ENCODE results near the gene MVP. TPM values are rescaled to one million over a fixed set of nuclear protein-coding genes. Genes with fewer than 3 reads are reported as not detected.
"Not testable (repeated sequence)": the region's sequence is repeated elsewhere in the genome, so short reads cannot be mapped to it uniquely, and the experiment has no call there.

The MVP gene
- total and polyA plus RNA-seq, 10 donors = 72.3 to 200 (median 152) TPM

DNA sequence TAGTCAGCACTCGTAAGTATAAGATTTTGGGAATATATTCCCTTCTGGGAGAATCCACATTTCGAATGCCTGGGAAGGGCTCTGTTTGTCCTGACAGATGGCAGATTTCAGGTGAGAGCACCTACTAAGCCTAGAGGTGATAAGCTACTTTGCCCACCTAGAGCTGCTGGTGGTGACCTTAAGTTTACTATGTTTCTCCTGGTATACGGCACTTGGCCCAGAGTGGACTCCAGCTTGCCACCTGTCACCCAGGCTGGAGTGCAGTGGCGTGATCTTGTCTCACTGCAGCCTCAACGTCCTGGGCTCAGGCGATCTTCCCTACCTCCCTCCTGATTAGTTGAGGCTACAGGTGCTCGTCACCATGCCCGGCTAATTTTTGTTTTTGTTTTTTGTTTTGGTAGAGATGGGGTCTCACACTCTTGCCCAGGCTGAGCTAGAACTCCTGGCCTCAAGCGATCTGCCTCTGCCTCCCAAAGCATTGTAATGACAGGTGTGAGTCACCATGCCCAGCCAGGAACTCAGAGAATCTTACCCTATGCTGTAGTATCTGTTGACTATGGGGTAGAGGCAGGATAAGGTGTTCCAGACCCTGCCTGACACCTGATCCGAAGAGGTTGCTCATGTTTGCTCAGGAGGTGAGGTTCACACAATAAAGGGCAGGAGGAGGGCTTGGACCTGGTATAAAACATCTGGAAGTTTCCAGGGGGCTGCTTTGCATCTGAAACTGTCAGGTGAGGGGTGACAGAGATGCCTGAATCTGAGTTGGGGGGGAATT is 42.5 kb upstream of the MVP start, which contains the start of gene ZG16:
TSS of gene ZG16 (plus strand) at position 681 of the 775 bp plus-strand sequence. CDS start 1,011 bp downstream, outside the sequence.
- H3K36me3 ChIP-seq = no peaks in the 10 kb centered on the region
- no peaks in the 10 kb centered on the region for H3K9me3 ChIP-seq
- no peak for TF ChIP-seq POLR2A (IDR thresholded peaks at IDR 0.05)
- TF ChIP-seq, protein P1, sequence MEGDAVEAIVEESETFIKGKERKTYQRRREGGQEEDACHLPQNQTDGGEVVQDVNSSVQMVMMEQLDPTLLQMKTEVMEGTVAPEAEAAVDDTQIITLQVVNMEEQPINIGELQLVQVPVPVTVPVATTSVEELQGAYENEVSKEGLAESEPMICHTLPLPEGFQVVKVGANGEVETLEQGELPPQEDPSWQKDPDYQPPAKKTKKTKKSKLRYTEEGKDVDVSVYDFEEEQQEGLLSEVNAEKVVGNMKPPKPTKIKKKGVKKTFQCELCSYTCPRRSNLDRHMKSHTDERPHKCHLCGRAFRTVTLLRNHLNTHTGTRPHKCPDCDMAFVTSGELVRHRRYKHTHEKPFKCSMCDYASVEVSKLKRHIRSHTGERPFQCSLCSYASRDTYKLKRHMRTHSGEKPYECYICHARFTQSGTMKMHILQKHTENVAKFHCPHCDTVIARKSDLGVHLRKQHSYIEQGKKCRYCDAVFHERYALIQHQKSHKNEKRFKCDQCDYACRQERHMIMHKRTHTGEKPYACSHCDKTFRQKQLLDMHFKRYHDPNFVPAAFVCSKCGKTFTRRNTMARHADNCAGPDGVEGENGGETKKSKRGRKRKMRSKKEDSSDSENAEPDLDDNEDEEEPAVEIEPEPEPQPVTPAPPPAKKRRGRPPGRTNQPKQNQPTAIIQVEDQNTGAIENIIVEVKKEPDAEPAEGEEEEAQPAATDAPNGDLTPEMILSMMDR (IDR thresholded peaks at IDR 0.05 in 8 of 11, conservative IDR thresholded peaks at IDR 0.05 in 3 of 11) = no peak
- TF ChIP-seq POLR2AphosphoS5 (IDR thresholded peaks at IDR 0.05) = no peak
- no peaks in the 10 kb centered on the region for H3K27me3 ChIP-seq (replicated peaks in 1 of 7)
- DNase-seq = no peak
- no peak within 1 kb of the TSS for H3K27ac ChIP-seq
- intact Hi-C loops (cut with DNase I; ENCODE audit: low total_unique reads) = no loop called here
- H3K4me3 ChIP-seq = no peak within 1 kb of the TSS
- no peaks in the 10 kb centered on the region for H3K4me1 ChIP-seq
- 78 to 89% (median 82%) methylated on average over 9 to 10 of the region's 10 CpGs for WGBS, 5 donors

DNA sequence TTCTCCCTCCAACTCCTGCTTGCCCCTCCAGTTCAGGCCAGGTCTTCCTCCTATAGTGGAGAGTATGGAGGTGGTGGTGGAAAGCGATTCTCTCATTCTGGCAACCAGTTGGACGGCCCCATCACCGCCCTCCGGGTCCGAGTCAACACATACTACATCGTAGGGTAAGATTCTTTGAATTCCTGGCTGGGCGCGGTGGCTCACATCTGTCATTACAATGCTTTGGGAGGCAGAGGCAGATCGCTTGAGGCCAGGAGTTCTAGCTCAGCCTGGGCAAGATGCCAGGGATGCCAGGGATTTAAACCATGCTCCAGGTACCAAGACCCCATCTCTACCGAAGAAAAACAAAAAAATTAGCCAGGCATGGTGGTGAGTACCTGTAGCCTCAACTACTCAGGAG is 40.8 kb upstream of the MVP start:
- DNase-seq = no peak
- 79 to 94% (median 86%) methylated on average over 10 of the region's 10 CpGs for WGBS, 5 donors
- H3K36me3 ChIP-seq = no peaks in the 10 kb centered on the region
- TF ChIP-seq POLR2AphosphoS5 (IDR thresholded peaks at IDR 0.05) (no peak), POLR2A (IDR thresholded peaks at IDR 0.05) (no peak)
- TF ChIP-seq, protein P1 (IDR thresholded peaks at IDR 0.05 in 8 of 11, conservative IDR thresholded peaks at IDR 0.05 in 3 of 11) = no peak
- H3K9me3 ChIP-seq = no peaks in the 10 kb centered on the region
- H3K27me3 ChIP-seq (replicated peaks in 1 of 7) = no peaks in the 10 kb centered on the region
- no peak overlapping the region for H3K27ac ChIP-seq
- H3K4me1 ChIP-seq = peaks cover 0 to under 1% (median 0%) of the 10 kb centered on the region in 6 donors
- intact Hi-C loops (cut with DNase I; ENCODE audit: low total_unique reads) = no loop called here
- no peak overlapping the region for H3K4me3 ChIP-seq

DNA sequence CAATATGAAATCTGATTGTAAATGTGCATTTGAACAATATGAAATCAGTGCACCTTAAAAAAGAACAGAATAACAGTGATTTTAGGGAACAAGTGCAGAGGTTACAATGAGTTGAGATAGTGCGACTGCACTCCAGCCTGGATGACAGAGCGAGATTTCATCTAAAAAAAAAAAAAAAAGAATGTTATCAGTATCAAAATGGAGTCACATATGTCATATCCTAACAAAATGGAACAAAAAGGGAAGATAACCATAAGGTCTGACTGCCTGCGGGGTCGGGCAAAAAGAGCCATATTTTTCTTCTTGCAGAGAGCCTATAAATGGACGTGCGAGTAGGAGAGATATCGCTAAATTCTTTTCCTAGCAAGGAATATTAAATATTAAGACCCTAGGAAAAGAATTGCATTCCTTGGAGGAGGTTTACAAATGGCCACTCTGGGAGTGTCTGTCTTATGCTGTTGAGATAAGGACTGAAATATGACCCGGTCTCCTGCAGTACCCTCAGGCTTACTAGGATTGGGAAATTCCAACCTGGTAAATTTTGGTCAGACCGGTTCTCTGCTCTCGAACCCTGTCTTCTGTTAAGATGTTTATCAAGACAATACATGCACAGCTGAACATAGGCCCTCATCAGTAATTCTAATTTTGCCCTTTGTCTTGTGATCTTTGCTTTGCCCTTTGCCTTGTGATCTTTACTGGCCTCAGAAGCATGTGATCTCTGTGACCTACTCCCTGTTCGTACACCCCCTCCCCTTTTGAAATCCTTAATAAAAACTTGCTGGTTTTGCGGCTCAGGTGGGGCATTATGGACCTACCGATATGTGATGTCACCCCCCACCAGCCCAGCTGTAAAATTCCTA is 36.9 kb upstream of the MVP start:
- DNase-seq; intact Hi-C loops (cut with DNase I; ENCODE audit: low total_unique reads): not testable (repeated sequence)

DNA sequence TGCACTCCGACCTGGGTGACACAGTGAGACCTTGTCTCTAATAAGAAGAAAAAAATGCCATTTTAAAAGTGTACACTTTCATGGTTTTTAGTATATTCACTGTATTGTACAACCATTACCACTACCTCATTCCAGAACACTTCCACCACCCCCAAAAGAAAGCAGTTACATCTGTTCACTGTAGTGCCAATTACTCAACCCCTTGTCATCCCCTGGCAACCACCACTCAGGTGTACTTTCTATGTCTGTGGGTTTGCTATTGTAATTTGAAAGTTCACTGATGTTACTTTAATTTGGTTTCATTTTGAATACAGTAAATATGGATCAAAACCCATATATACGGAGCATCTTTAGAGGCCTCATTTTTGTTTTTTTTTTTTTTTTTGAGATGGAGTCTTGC is 36.1 kb upstream of the MVP start:
- Histone ChIP-seq H3K27me3 (replicated peaks in 1 of 7) (no peaks in the 10 kb centered on the region), H3K36me3 (no peaks in the 10 kb centered on the region), H3K4me3 (no peak overlapping the region), H3K4me1 (peaks cover 0 to 18% (median 12%) of the 10 kb centered on the region in 6 donors), H3K9me3 (no peaks in the 10 kb centered on the region), H3K27ac (no peak overlapping the region)
- intact Hi-C loops (cut with DNase I; ENCODE audit: low total_unique reads) = no loop called here
- DNase-seq = no peak
- WGBS, 5 donors = 89 to 97% (median 90%) methylated on average over 2 of the region's 2 CpGs
- no peak for TF ChIP-seq POLR2AphosphoS5 (IDR thresholded peaks at IDR 0.05)
- TF ChIP-seq POLR2A (IDR thresholded peaks at IDR 0.05) = no peak
- TF ChIP-seq, protein P1 (IDR thresholded peaks at IDR 0.05 in 8 of 11, conservative IDR thresholded peaks at IDR 0.05 in 3 of 11) = no peak

More for the DNA sequence above, 36.9 kb upstream of the MVP start:
- H3K27me3 ChIP-seq (replicated peaks in 1 of 7); H3K27ac ChIP-seq; H3K9me3 ChIP-seq; H3K36me3 ChIP-seq; H3K4me3 ChIP-seq: not testable (repeated sequence)
- WGBS, 5 donors = 85 to 89% (median 86%) methylated on average over 13 of the region's 13 CpGs
- H3K4me1 ChIP-seq = peaks cover 0 to 14% (median 12%) of the 10 kb centered on the region in 6 donors

All from spleen (tissue), 11 donors.